Keratinocyte (primary cell): ENCODE data around the gene ANKRD6. TPM values are rescaled to one million over a fixed set of nuclear protein-coding genes. Genes with fewer than 3 reads are reported as not detected.

Source experiments
- DNase-seq: peaks from one replicate; pipeline ENCODE4 v3.0.0-alpha.2; 2011; ENCODE audit warnings: low read depth, missing footprints, low spot score
- FAIRE-seq: peaks from 2 replicates; lab custom pipeline; 2011; peaks lifted over from hg19 to GRCh38; lab: Jason Lieb, UNC
- H2AFZ ChIP-seq: 2 replicates; pipeline ENCODE4 v1.6.0; 2012; ENCODE audit warnings: low read length, control low read depth, inconsistent platforms; ENCODE audit not compliant: control insufficient read depth
- H3K27ac ChIP-seq: 2 replicates; pipeline ENCODE4 v1.5.1; 2011; ENCODE audit warnings: low read length; ENCODE audit not compliant: control insufficient read depth, insufficient read depth
- H3K27me3 ChIP-seq: 3 replicates; pipeline ENCODE4 v1.6.0; 2011; ENCODE audit warnings: low read length; ENCODE audit not compliant: control insufficient read depth, insufficient read depth; ENCODE audit errors: extremely low read depth
- H3K36me3 ChIP-seq, 2 experiments: 2 replicates in 1 of 2; 3 replicates in 1 of 2; pipeline ENCODE4 v1.5.1; 2011; ENCODE audit warnings: low read length in 2 of 2, mild to moderate bottlenecking in 1 of 2; ENCODE audit not compliant: control insufficient read depth in 2 of 2, insufficient read depth in 2 of 2; ENCODE audit errors: extremely low read depth in 1 of 2
- H3K4me1 ChIP-seq: 3 replicates; pipeline ENCODE4 v1.5.1; 2011; ENCODE audit warnings: low read length; ENCODE audit not compliant: control insufficient read depth, insufficient read depth; ENCODE audit errors: extremely low read depth
- H3K4me2 ChIP-seq: 3 replicates; pipeline ENCODE4 v1.6.0; 2011; ENCODE audit warnings: low read depth, low read length; ENCODE audit not compliant: control insufficient read depth, insufficient read depth; ENCODE audit errors: extremely low read depth
- H3K4me3 ChIP-seq, 3 experiments: fragments of 200-600 bp in 1 of 3; sonication (generic) in 1 of 3; 2 replicates in 2 of 3; 3 replicates in 1 of 3; pipeline ENCODE4 v1.5.1; 2011 to 2016; ENCODE audit warnings: low read length in 3 of 3, mild to moderate bottlenecking in 3 of 3, control low read depth in 2 of 3, inconsistent platforms in 1 of 3, low read depth in 1 of 3, mixed read lengths in 1 of 3, mixed run types in 1 of 3, moderate library complexity in 1 of 3; ENCODE audit not compliant: control insufficient read depth in 2 of 3, insufficient read depth in 2 of 3; ENCODE audit errors: extremely low read depth in 1 of 3
- H3K79me2 ChIP-seq: 2 replicates; pipeline ENCODE4 v1.6.0; 2012; ENCODE audit warnings: low read length; ENCODE audit not compliant: control insufficient read depth, insufficient read depth
- H3K9ac ChIP-seq: 3 replicates; pipeline ENCODE4 v1.6.0; 2011; ENCODE audit warnings: low read length; ENCODE audit not compliant: control insufficient read depth, insufficient read depth; ENCODE audit errors: extremely low read depth
- H3K9me1 ChIP-seq: 3 replicates; pipeline ENCODE4 v1.6.0; 2011; ENCODE audit warnings: low read length; ENCODE audit not compliant: control insufficient read depth, insufficient read depth; ENCODE audit errors: extremely low read depth
- H3K9me3 ChIP-seq: 2 replicates; pipeline ENCODE4 v1.5.1; 2012; ENCODE audit warnings: low read depth, low read length; ENCODE audit not compliant: control insufficient read depth
- H4K20me1 ChIP-seq: 3 replicates; pipeline ENCODE4 v1.6.0; 2011; ENCODE audit warnings: low read length; ENCODE audit not compliant: control insufficient read depth, insufficient read depth; ENCODE audit errors: extremely low read depth
- EZH2 ChIP-seq: IDR thresholded peaks from one replicate; pipeline ENCODE4 v1.6.1; 2012; ENCODE audit warnings: inconsistent platforms, mild to moderate bottlenecking, low read length, moderate library complexity
- dilution Hi-C: fragments of 300-500 bp; cut with MboI; formaldehyde crosslinking; loops from one replicate; pipeline ENCODE4 v1.7.0; 2020; ENCODE audit warnings: low sequenced_read_pairs; ENCODE audit not compliant: extremely low pct_ligation_motif_present
- polyA plus RNA-seq, 5 experiments: library from polyadenylated mRNA; depleted of rRNA in 3 of 5; stranded (reverse) in 3 of 5; stranded (forward) in 1 of 5; unstranded in 1 of 5; fragments of >200 nt; gene quantifications; 1 replicate in 1 of 5; 2 replicates in 3 of 5; 3 replicates in 1 of 5; pipeline versions ENCODE4 v1.2.1 to v1.2.3, GENCODE V29; 2011 to 2012; ENCODE audit warnings: missing spikeins in 2 of 5, low read depth in 1 of 5, low replicate concordance in 1 of 5
- TF ChIP-seq, protein P1 (sequence below), 3 experiments: IDR thresholded peaks in 1 of 3; conservative IDR thresholded peaks in 1 of 3; optimal IDR thresholded peaks in 1 of 3; 2 replicates in 2 of 3; 3 replicates in 1 of 3; pipeline versions ENCODE3 to v1.5.1; 2011; ENCODE audit warnings: low read length in 3 of 3, mild to moderate bottlenecking in 3 of 3, moderate library complexity in 2 of 3, control low read depth in 1 of 3, inconsistent platforms in 1 of 3; ENCODE audit not compliant: insufficient read depth in 2 of 3; ENCODE audit errors: extremely low read depth in 1 of 3

The ANKRD6 gene
- polyA plus RNA-seq, 1 donor (not counting 4 experiments of a cell fraction or from before 2014, with no cell fraction given) = 5.7 TPM

GRCh38 chr6:89482126-89482525 lies 49.2 kb downstream of the ANKRD6 start:
- dilution Hi-C loops = no loop called here
- Histone ChIP-seq H3K4me1 (no peaks in the 10 kb centered on the region), H3K36me3 (no peaks in the 10 kb centered on the region), H3K4me3 (no peak overlapping the region), H2AFZ (no peak overlapping the region), H3K79me2 (no peaks in the 10 kb centered on the region), H3K9me3 (no peaks in the 10 kb centered on the region), H4K20me1 (no peaks in the 10 kb centered on the region), H3K9ac (no peak overlapping the region), H3K27ac (no peak overlapping the region), H3K4me2 (no peak overlapping the region), H3K27me3 (no peaks in the 10 kb centered on the region), H3K9me1 (no peaks in the 10 kb centered on the region)
- FAIRE-seq = no peak
- TF ChIP-seq, protein P1, sequence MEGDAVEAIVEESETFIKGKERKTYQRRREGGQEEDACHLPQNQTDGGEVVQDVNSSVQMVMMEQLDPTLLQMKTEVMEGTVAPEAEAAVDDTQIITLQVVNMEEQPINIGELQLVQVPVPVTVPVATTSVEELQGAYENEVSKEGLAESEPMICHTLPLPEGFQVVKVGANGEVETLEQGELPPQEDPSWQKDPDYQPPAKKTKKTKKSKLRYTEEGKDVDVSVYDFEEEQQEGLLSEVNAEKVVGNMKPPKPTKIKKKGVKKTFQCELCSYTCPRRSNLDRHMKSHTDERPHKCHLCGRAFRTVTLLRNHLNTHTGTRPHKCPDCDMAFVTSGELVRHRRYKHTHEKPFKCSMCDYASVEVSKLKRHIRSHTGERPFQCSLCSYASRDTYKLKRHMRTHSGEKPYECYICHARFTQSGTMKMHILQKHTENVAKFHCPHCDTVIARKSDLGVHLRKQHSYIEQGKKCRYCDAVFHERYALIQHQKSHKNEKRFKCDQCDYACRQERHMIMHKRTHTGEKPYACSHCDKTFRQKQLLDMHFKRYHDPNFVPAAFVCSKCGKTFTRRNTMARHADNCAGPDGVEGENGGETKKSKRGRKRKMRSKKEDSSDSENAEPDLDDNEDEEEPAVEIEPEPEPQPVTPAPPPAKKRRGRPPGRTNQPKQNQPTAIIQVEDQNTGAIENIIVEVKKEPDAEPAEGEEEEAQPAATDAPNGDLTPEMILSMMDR (optimal IDR thresholded peaks at IDR 0.05 in 1 of 3, IDR thresholded peaks at IDR 0.05 in 1 of 3, conservative IDR thresholded peaks at IDR 0.05 in 1 of 3; ENCODE audit: extremely low read depth in 1 of 3, insufficient read depth in 2 of 3, low read length in 3 of 3) = no peak
- TF ChIP-seq EZH2 = no peak
- no peak for DNase-seq

GRCh38 chr6:89483111-89483720 lies 50.3 kb downstream of the ANKRD6 start:
- H4K20me1 ChIP-seq = no peaks in the 10 kb centered on the region
- TF ChIP-seq EZH2 = no peak
- TF ChIP-seq, protein P1 (optimal IDR thresholded peaks at IDR 0.05 in 1 of 3, IDR thresholded peaks at IDR 0.05 in 1 of 3, conservative IDR thresholded peaks at IDR 0.05 in 1 of 3; ENCODE audit: extremely low read depth in 1 of 3, insufficient read depth in 2 of 3, low read length in 3 of 3) = no peak
- H3K27me3 ChIP-seq = no peaks in the 10 kb centered on the region
- H3K9ac ChIP-seq = no peak overlapping the region
- H3K4me3 ChIP-seq = no peak overlapping the region
- H3K27ac ChIP-seq = no peak overlapping the region
- no peaks in the 10 kb centered on the region for H3K4me1 ChIP-seq
- no peaks in the 10 kb centered on the region for H3K9me1 ChIP-seq
- dilution Hi-C loops = no loop called here
- no peak overlapping the region for H3K4me2 ChIP-seq
- H3K36me3 ChIP-seq = no peaks in the 10 kb centered on the region
- DNase-seq (no peak), FAIRE-seq (no peak)
- H3K9me3 ChIP-seq = no peaks in the 10 kb centered on the region
- no peaks in the 10 kb centered on the region for H3K79me2 ChIP-seq
- no peak overlapping the region for H2AFZ ChIP-seq
